ENCODE data around the gene HSPD1. TPM values are rescaled to one million over a fixed set of nuclear protein-coding genes. Genes with fewer than 3 reads are reported as not detected.

Gene HSPD1
- total and polyA plus RNA-seq, 2 of the 13 experiments (the other 11 are each of a cell fraction or from before 2014, with no cell fraction given), result 685 to 2,610 TPM

DNA sequence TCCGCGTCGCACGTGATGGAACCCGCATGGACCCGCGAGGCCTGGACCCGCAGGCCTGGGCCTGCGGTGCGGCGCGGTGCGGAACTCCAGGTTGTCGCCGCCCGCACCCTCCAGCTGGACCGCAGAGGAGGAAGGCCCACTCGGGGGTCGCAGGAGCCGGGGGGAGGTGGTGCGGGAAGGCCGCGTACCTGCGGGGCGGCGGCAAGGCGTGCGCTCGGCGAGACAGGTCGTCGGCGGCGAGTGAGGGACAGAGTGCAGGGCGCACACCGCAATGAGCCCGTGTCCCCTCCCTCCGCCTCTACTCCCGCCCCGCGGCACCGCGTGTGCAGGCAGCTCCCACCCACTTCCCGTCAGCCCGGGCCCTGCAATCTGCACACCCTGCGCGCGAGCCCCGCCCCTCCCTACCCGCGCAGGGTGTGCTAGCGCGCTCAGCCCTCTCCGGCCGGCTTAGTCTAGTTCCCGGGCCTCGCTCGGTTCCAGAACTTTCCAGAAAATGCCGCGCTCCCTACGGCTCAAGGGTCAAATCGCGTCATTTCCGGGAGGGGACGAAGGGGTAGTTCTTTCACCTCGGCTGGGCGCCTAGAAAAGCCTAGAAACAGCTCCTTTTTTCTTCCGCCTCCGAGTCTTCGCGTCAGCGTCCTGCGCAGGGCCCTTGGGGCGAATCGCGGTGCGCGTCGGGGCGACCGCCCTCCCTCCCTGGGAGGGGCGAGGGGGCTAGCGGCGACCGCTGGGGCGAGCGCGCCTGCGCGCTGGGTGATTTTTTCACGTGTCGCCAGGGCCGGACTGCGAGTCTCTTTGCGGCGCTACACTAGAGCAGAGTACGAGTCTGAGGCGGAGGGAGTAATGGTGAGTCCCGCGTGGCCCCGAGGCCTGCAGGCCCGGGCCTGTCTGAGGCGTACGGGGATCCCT lies at the start of gene HSPD1, which contains the start of gene HSPE1 (continued):
- TF ChIP-seq, protein P1, sequence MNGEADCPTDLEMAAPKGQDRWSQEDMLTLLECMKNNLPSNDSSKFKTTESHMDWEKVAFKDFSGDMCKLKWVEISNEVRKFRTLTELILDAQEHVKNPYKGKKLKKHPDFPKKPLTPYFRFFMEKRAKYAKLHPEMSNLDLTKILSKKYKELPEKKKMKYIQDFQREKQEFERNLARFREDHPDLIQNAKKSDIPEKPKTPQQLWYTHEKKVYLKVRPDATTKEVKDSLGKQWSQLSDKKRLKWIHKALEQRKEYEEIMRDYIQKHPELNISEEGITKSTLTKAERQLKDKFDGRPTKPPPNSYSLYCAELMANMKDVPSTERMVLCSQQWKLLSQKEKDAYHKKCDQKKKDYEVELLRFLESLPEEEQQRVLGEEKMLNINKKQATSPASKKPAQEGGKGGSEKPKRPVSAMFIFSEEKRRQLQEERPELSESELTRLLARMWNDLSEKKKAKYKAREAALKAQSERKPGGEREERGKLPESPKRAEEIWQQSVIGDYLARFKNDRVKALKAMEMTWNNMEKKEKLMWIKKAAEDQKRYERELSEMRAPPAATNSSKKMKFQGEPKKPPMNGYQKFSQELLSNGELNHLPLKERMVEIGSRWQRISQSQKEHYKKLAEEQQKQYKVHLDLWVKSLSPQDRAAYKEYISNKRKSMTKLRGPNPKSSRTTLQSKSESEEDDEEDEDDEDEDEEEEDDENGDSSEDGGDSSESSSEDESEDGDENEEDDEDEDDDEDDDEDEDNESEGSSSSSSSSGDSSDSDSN (CRISPR knock-in tag; IDR thresholded peaks at IDR 0.05), result peak; percentile 92
- TF ChIP-seq ZFP91 (CRISPR knock-in tag; IDR thresholded peaks at IDR 0.05; ENCODE audit: borderline replicate concordance) (peak; percentile 96), EHMT2 (IDR thresholded peaks at IDR 0.05; ENCODE audit: borderline replicate concordance, low read depth, low read length) (no peak), NCOA5 (CRISPR knock-in tag; IDR thresholded peaks at IDR 0.05) (no peak), BRD4 (CRISPR knock-in tag; IDR thresholded peaks at IDR 0.05) (peak; percentile 97), DDIT3 (CRISPR knock-in tag; IDR thresholded peaks at IDR 0.05) (peak; percentile 82), ZNF224 (CRISPR knock-in tag; IDR thresholded peaks at IDR 0.05) (no peak), FOXK2 (IDR thresholded peaks at IDR 0.05) (0 out of 2 replicates have a peak, but pooled peaks have one; percentile 33), ZNF878 (CRISPR knock-in tag; IDR thresholded peaks at IDR 0.05) (peak; percentile 99), PHF5A (CRISPR knock-in tag; IDR thresholded peaks at IDR 0.05; ENCODE audit: low read depth, unreplicated experiment) (peak; percentile 32), TARDBP (CRISPR knock-in tag; IDR thresholded peaks at IDR 0.05) (peak; percentile 98), MBD4 (IDR thresholded peaks at IDR 0.05; ENCODE audit: borderline replicate concordance, low read length) (no peak), NCOA1 (CRISPR knock-in tag; IDR thresholded peaks at IDR 0.05) (peak; percentile 7; the same call in 1 of the 2 replicates), LBX2 (CRISPR knock-in tag; IDR thresholded peaks at IDR 0.05; ENCODE audit: borderline replicate concordance) (peak; percentile 99), EEA1 (CRISPR knock-in tag; IDR thresholded peaks at IDR 0.05; ENCODE audit: borderline replicate concordance) (peak; percentile 100), ZNF782 (CRISPR knock-in tag; IDR thresholded peaks at IDR 0.05; ENCODE audit: borderline replicate concordance) (peak; percentile 99), ZFP41 (CRISPR knock-in tag; IDR thresholded peaks at IDR 0.05; ENCODE audit: borderline replicate concordance) (peak; percentile 70; the same call in 1 of the 2 replicates), RAD51 (IDR thresholded peaks at IDR 0.05; ENCODE audit: borderline replicate concordance) (no peak), ARNT (IDR thresholded peaks at IDR 0.05) (peak; percentile 88; the same call in 1 of the 2 replicates), ZSCAN30 (CRISPR knock-in tag; IDR thresholded peaks at IDR 0.05) (peak; percentile 46; the same call in 1 of the 2 replicates), ZNF354B (CRISPR knock-in tag; IDR thresholded peaks at IDR 0.05) (peak; percentile 90)
- TF ChIP-seq, protein P2, sequence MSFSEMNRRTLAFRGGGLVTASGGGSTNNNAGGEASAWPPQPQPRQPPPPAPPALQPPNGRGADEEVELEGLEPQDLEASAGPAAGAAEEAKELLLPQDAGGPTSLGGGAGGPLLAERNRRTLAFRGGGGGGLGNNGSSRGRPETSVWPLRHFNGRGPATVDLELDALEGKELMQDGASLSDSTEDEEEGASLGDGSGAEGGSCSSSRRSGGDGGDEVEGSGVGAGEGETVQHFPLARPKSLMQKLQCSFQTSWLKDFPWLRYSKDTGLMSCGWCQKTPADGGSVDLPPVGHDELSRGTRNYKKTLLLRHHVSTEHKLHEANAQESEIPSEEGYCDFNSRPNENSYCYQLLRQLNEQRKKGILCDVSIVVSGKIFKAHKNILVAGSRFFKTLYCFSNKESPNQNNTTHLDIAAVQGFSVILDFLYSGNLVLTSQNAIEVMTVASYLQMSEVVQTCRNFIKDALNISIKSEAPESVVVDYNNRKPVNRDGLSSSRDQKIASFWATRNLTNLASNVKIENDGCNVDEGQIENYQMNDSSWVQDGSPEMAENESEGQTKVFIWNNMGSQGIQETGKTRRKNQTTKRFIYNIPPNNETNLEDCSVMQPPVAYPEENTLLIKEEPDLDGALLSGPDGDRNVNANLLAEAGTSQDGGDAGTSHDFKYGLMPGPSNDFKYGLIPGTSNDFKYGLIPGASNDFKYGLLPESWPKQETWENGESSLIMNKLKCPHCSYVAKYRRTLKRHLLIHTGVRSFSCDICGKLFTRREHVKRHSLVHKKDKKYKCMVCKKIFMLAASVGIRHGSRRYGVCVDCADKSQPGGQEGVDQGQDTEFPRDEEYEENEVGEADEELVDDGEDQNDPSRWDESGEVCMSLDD (CRISPR knock-in tag; IDR thresholded peaks at IDR 0.05; ENCODE audit: borderline replicate concordance), result no peak
